Loucy (cell line): Measurements from ENCODE around the gene TNFRSF8.

Experiments
- EZH2phosphoT487 ChIP-seq: fragments of 200-600 bp; IDR thresholded peaks from 2 replicates; pipeline ENCODE4 v1.6.1; 2018; ENCODE audit warnings: antibody characterized with exemption, mild to moderate bottlenecking, moderate library complexity, borderline replicate concordance
- TF ChIP-seq, protein P1 (sequence below): fragments of 200-600 bp; sonication (generic); conservative IDR thresholded peaks from 2 replicates; pipeline ENCODE4 v1.5.1; 2014; ENCODE audit warnings: mild to moderate bottlenecking, antibody characterized with exemption, low read length

DNA sequence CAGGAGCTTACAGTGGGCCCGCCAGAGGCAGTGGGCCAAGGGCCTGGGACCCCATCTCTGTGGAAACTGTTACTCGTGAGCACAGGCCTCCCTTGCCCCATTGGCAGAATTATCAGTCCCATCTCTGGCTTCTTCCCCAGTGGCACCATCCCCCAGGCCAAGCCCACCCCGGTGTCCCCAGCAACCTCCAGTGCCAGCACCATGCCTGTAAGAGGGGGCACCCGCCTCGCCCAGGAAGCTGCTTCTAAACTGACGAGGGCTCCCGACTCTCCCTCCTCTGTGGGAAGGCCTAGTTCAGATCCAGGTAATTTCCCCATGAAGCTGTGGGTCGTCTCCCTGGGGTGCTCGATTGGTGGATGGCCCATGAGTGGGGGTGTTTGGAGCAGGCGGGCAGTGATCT is 46.8 kb downstream of the TNFRSF8 start:
- TF ChIP-seq, protein P1, sequence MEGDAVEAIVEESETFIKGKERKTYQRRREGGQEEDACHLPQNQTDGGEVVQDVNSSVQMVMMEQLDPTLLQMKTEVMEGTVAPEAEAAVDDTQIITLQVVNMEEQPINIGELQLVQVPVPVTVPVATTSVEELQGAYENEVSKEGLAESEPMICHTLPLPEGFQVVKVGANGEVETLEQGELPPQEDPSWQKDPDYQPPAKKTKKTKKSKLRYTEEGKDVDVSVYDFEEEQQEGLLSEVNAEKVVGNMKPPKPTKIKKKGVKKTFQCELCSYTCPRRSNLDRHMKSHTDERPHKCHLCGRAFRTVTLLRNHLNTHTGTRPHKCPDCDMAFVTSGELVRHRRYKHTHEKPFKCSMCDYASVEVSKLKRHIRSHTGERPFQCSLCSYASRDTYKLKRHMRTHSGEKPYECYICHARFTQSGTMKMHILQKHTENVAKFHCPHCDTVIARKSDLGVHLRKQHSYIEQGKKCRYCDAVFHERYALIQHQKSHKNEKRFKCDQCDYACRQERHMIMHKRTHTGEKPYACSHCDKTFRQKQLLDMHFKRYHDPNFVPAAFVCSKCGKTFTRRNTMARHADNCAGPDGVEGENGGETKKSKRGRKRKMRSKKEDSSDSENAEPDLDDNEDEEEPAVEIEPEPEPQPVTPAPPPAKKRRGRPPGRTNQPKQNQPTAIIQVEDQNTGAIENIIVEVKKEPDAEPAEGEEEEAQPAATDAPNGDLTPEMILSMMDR, result no peak
- no peak for TF ChIP-seq EZH2phosphoT487
